ENCODE results near the gene CSRP1.

CSRP1 gene

GRCh38 chr1:201436393-201436792 lies 70.5 kb downstream of the CSRP1 start:
- Histone ChIP-seq H3K36me3 (ENCODE audit: low read depth) (no peaks in the 10 kb centered on the region), H3K4me3 (ENCODE audit: severe bottlenecking) (no peak overlapping the region), H3K27ac (ENCODE audit: poor library complexity, severe bottlenecking) (peak overlapping the region; percentile 46), H3K27me3 (ENCODE audit: insufficient read depth, poor library complexity, severe bottlenecking) (no peaks in the 10 kb centered on the region), H3K9me3 (ENCODE audit: severe bottlenecking) (no peaks in the 10 kb centered on the region), H3K4me1 (ENCODE audit: insufficient read depth, poor library complexity, severe bottlenecking) (peaks cover 13% of the 10 kb centered on the region)
- no peak for TF ChIP-seq CTCF (IDR thresholded peaks at IDR 0.05; ENCODE audit: poor library complexity, severe bottlenecking)
- DNase-seq (ENCODE audit: low spot score), result no peak
- no peak; the same call in 2 of the 3 replicates for ATAC-seq (ENCODE audit: low read depth)

GRCh38 chr1:201434266-201434665 lies 72.7 kb downstream of the CSRP1 start:
- H3K4me3 ChIP-seq (ENCODE audit: severe bottlenecking), result no peak overlapping the region
- H3K27me3 ChIP-seq (ENCODE audit: insufficient read depth, poor library complexity, severe bottlenecking), result no peaks in the 10 kb centered on the region
- H3K36me3 ChIP-seq (ENCODE audit: low read depth), result no peaks in the 10 kb centered on the region
- TF ChIP-seq CTCF (IDR thresholded peaks at IDR 0.05; ENCODE audit: poor library complexity, severe bottlenecking), result no peak
- peaks cover 13% of the 10 kb centered on the region for H3K4me1 ChIP-seq (ENCODE audit: insufficient read depth, poor library complexity, severe bottlenecking)
- no peaks in the 10 kb centered on the region for H3K9me3 ChIP-seq (ENCODE audit: severe bottlenecking)
- no peak overlapping the region for H3K27ac ChIP-seq (ENCODE audit: poor library complexity, severe bottlenecking)
- DNase-seq (ENCODE audit: low spot score), result no peak
- no peak for ATAC-seq (ENCODE audit: low read depth)

GRCh38 chr1:201433609-201434008 lies 73.3 kb downstream of the CSRP1 start:
- ATAC-seq (ENCODE audit: low read depth), result no peak
- no peak overlapping the region for H3K4me3 ChIP-seq (ENCODE audit: severe bottlenecking)
- H3K9me3 ChIP-seq (ENCODE audit: severe bottlenecking), result no peaks in the 10 kb centered on the region
- no peak for TF ChIP-seq CTCF (IDR thresholded peaks at IDR 0.05; ENCODE audit: poor library complexity, severe bottlenecking)
- H3K27ac ChIP-seq (ENCODE audit: poor library complexity, severe bottlenecking), result no peak overlapping the region
- H3K27me3 ChIP-seq (ENCODE audit: insufficient read depth, poor library complexity, severe bottlenecking), result no peaks in the 10 kb centered on the region
- no peak for DNase-seq (ENCODE audit: low spot score)
- peaks cover 13% of the 10 kb centered on the region for H3K4me1 ChIP-seq (ENCODE audit: insufficient read depth, poor library complexity, severe bottlenecking)
- H3K36me3 ChIP-seq (ENCODE audit: low read depth), result no peaks in the 10 kb centered on the region
